ENCODE data around the gene TOX2. TPM values are rescaled to one million over a fixed set of nuclear protein-coding genes. Genes with fewer than 3 reads are reported as not detected.
A peak's percentile ranks its signal among the peaks of the same experiment; 100 is the strongest.

TOX2 gene
- total RNA-seq, 1 donor from 2014 or later = 2.8 TPM

GRCh38 chr20:44065401-44066340, 151.0 kb downstream of the TOX2 start:
- TF ChIP-seq, protein P1, sequence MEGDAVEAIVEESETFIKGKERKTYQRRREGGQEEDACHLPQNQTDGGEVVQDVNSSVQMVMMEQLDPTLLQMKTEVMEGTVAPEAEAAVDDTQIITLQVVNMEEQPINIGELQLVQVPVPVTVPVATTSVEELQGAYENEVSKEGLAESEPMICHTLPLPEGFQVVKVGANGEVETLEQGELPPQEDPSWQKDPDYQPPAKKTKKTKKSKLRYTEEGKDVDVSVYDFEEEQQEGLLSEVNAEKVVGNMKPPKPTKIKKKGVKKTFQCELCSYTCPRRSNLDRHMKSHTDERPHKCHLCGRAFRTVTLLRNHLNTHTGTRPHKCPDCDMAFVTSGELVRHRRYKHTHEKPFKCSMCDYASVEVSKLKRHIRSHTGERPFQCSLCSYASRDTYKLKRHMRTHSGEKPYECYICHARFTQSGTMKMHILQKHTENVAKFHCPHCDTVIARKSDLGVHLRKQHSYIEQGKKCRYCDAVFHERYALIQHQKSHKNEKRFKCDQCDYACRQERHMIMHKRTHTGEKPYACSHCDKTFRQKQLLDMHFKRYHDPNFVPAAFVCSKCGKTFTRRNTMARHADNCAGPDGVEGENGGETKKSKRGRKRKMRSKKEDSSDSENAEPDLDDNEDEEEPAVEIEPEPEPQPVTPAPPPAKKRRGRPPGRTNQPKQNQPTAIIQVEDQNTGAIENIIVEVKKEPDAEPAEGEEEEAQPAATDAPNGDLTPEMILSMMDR (IDR thresholded peaks at IDR 0.05; ENCODE audit: unreplicated experiment) = no peak
- Mint-ChIP-seq H3K4me3 (ENCODE audit: low read depth) (no peak overlapping the region), H3K9me3 (ENCODE audit: low read depth) (no peaks in the 10 kb centered on the region), H3K27me3 (no peaks in the 10 kb centered on the region), H3K4me1 (ENCODE audit: low read depth) (no peaks in the 10 kb centered on the region), H3K36me3 (ENCODE audit: insufficient read depth) (no peaks in the 10 kb centered on the region), H3K27ac (no peak overlapping the region)
- DNase-seq (ENCODE audit: low spot score, unreplicated experiment) = peak; percentile 6

- peak; percentile 6 for DNase-seq (ENCODE audit: low spot score, unreplicated experiment)
- Mint-ChIP-seq H3K27me3 (no peaks in the 10 kb centered on the region), H3K4me3 (ENCODE audit: low read depth) (no peak overlapping the region), H3K27ac (no peak overlapping the region), H3K4me1 (ENCODE audit: low read depth) (no peaks in the 10 kb centered on the region), H3K9me3 (ENCODE audit: low read depth) (no peaks in the 10 kb centered on the region), H3K36me3 (ENCODE audit: insufficient read depth) (no peaks in the 10 kb centered on the region)
- TF ChIP-seq, protein P1 (IDR thresholded peaks at IDR 0.05; ENCODE audit: unreplicated experiment) = no peak
These were observed 152.3 kb downstream of the TOX2 start for GRCh38 chr20:44066645-44067606.

- TF ChIP-seq, protein P1 (IDR thresholded peaks at IDR 0.05; ENCODE audit: unreplicated experiment) = no peak
- H3K27ac Mint-ChIP-seq = no peak overlapping the region
- H3K4me1 Mint-ChIP-seq (ENCODE audit: low read depth) = no peaks in the 10 kb centered on the region
- no peaks in the 10 kb centered on the region for H3K9me3 Mint-ChIP-seq (ENCODE audit: low read depth)
- H3K27me3 Mint-ChIP-seq = no peaks in the 10 kb centered on the region
- no peaks in the 10 kb centered on the region for H3K36me3 Mint-ChIP-seq (ENCODE audit: insufficient read depth)
- H3K4me3 Mint-ChIP-seq (ENCODE audit: low read depth) = no peak overlapping the region
- peak; percentile 3 for DNase-seq (ENCODE audit: low spot score, unreplicated experiment)
These were observed 153.0 kb downstream of the TOX2 start for GRCh38 chr20:44067650-44068081.

DNA sequence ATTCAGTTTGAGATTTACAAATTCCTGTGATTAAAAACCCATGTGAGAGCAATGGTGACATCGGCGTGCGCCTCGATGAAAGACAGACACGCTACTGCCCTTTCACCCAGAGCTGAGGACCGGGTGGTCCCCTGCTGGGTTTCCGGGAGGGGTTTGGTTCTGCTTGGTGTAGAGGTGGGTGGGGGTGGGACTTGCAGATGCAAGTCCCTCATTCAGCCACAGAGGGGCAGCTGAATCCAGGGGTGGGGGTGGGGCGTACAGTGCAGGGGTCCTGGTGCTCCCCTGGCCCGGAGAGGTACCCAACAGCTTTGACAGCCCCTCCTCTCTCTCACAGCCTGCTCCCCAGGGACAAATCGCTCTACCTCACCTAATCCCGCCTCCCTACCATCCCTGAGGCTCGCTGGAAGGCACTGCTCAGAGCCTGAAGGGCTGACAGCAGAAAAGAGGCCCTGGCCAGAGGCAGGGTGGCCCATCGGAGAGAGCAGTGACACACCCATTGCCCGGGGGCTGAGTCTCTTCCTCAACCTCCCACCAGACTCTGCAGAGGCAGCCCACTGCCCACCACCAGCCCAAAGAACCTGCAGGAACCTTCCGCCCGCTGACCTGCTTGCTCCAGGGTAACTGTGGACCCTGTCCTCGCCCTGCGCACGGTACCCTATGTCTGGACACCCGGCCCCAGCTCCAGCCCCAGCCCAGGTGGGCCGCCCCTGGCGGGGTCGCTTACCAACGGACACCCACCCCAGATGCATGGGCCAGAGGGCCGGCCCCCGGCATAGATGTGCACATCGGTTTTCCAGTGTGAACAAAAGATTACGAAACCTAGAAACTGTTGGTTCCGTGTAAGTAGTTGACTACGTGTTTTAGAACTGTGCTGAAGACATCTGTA, 153.9 kb downstream of the TOX2 start:
- H3K4me3 Mint-ChIP-seq (ENCODE audit: low read depth) = no peak overlapping the region
- H3K4me1 Mint-ChIP-seq (ENCODE audit: low read depth) = no peaks in the 10 kb centered on the region
- no peak overlapping the region for H3K27ac Mint-ChIP-seq
- H3K36me3 Mint-ChIP-seq (ENCODE audit: insufficient read depth) = no peaks in the 10 kb centered on the region
- no peaks in the 10 kb centered on the region for H3K9me3 Mint-ChIP-seq (ENCODE audit: low read depth)
- no peaks in the 10 kb centered on the region for H3K27me3 Mint-ChIP-seq
- DNase-seq (ENCODE audit: low spot score, unreplicated experiment) = peak; percentile 6
- TF ChIP-seq, protein P1 (IDR thresholded peaks at IDR 0.05; ENCODE audit: unreplicated experiment) = no peak

All from progenitor cell of endocrine pancreas (in vitro differentiated cells).